HUES64 (cell line): ENCODE measurements around the gene SPIRE2.

ENCODE experiments used
- H3K27ac ChIP-seq: 2 replicates; pipeline ENCODE4 v1.7.0; 2013; ENCODE audit warnings: low read depth, low read length, inconsistent platforms
- H3K27me3 ChIP-seq: 2 replicates; pipeline ENCODE4 v1.6.1; 2013; ENCODE audit warnings: mild to moderate bottlenecking, low read length; ENCODE audit not compliant: insufficient read depth
- H3K36me3 ChIP-seq: 2 replicates; pipeline ENCODE4 v1.6.1; 2013; ENCODE audit warnings: mild to moderate bottlenecking, low read length; ENCODE audit not compliant: insufficient read depth
- H3K4me1 ChIP-seq: 2 replicates; pipeline ENCODE4 v1.6.1; 2013; ENCODE audit warnings: mild to moderate bottlenecking, low read length, moderate library complexity; ENCODE audit not compliant: insufficient read depth
- H3K4me3 ChIP-seq: 2 replicates; pipeline ENCODE4 v1.5.1; 2013; ENCODE audit warnings: mild to moderate bottlenecking, low read length, moderate library complexity
- H3K9ac ChIP-seq: 2 replicates; pipeline ENCODE4 v1.6.1; 2013; ENCODE audit warnings: mild to moderate bottlenecking, low read depth, low read length
- H3K9me3 ChIP-seq: 2 replicates; pipeline ENCODE4 v1.6.1; 2013; ENCODE audit warnings: low read depth, low read length; ENCODE audit not compliant: insufficient read depth
- WGBS: fragments of 150-250, 120-280 bp; methylation state at CpG from one replicate; pipeline ENCODE4 v1.1.7; 2013; ENCODE audit warnings: missing lambda C conversion rate; 5-methylcytosine and 5-hydroxymethylcytosine counted together

Gene SPIRE2

DNA sequence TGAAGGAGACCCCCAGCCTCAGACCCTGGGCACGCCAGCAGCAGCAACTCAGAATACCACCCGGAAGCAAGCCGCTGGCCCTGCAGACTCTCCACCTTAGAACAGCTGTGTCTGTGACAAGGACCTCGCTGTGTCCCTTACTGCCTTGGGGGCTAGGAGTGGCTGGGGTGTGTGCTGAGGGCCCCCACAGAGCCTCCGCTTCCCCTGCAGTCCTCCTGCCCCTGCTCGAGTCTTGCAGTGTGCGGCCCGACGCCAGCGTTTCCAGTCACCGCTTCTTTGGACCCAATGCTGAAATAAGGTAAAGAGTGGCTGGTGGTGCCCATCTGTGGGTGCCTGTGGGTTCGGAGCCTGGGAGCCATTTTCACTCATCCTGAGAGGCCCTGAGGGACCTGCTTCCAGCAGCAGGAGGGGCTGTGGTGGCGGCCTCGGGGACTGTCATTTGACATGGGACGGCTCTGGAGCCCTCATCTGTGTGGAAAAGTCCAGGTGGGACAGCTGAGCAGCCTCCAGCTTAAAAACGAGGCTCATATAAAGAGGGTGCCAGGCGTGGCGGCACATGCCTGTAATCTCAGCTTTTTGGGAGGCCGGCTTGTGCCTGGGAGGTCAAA is 75.7 kb downstream of the SPIRE2 start:
- WGBS, result 96% methylated on average over 19 of the region's 19 CpGs
- peaks cover 70% of the 10 kb centered on the region for H3K36me3 ChIP-seq
- H3K9ac ChIP-seq, result no peak overlapping the region
- peaks cover 2% of the 10 kb centered on the region; the same call in 1 of the 2 replicates for H3K9me3 ChIP-seq
- H3K27me3 ChIP-seq, result no peaks in the 10 kb centered on the region
- H3K4me3 ChIP-seq, result no peak overlapping the region
- no peaks in the 10 kb centered on the region for H3K4me1 ChIP-seq
- H3K27ac ChIP-seq, result no peak overlapping the region

- Histone ChIP-seq H3K4me1 (no peaks in the 10 kb centered on the region; the same call in 1 of the 2 replicates), H3K36me3 (peaks cover 66% of the 10 kb centered on the region), H3K9ac (no peak overlapping the region), H3K27me3 (no peaks in the 10 kb centered on the region), H3K9me3 (peaks cover 2% of the 10 kb centered on the region; the same call in 1 of the 2 replicates), H3K27ac (no peak overlapping the region), H3K4me3 (no peak overlapping the region)
- WGBS, result 94% methylated on average over 31 of the region's 31 CpGs
Observed at GRCh38 chr16:89904606-89905510, 76.6 kb downstream of the SPIRE2 start.

GRCh38 chr16:89905511-89906139 is 77.3 kb downstream of the SPIRE2 start:
- Histone ChIP-seq H3K27me3 (no peaks in the 10 kb centered on the region), H3K36me3 (peaks cover 58% of the 10 kb centered on the region), H3K27ac (no peak overlapping the region), H3K9ac (no peak overlapping the region), H3K4me3 (no peak overlapping the region), H3K4me1 (no peaks in the 10 kb centered on the region; the same call in 1 of the 2 replicates), H3K9me3 (peaks cover 2% of the 10 kb centered on the region; the same call in 1 of the 2 replicates)
- WGBS, result 95% methylated on average over 23 of the region's 23 CpGs

DNA sequence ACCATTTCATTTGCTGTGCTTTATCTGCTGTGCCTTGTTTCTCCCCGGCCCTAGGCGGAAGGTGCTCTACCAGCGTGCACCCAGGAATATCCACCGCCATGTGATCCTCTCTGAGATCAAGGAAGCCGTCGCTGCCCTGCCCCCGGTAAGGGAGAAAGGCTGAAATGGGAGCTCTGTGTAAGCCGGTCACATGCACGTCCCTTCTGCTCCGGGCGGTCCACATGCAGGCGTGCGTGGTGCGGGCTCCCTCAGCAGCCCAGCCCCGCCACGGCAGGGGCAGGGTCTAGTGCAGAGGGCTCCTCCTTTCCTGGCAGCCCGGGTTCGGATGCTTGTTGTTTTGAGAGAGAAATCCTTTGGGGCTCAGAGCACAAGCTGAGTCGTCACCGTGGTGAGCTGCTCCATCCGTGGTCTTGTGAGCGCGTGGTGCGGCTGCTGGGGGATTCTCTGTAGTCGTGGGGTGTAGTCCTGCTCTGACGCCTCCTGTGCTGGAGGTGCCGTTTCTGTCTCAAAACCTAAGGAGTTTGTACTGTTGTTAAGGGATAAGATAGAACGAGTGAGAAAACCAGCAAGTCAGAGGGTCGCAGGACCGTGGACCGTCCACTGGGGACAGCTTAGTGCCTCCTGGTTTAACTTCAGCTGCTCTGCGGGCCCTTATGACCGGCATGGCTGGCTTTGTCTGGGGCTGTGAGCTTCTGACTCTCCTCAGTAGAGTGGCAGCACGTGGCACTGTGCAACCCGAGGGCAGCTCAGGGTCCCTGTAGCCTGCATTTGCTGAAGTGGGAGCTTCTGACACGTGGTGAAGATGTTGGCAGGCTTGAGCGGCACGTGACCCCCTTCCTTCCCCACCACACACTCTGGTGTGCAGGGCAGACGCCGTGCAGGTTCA is 78.1 kb downstream of the SPIRE2 start:
- Histone ChIP-seq H3K9me3 (peaks cover 2% of the 10 kb centered on the region; the same call in 1 of the 2 replicates), H3K27ac (no peak overlapping the region), H3K36me3 (peaks cover 56% of the 10 kb centered on the region), H3K27me3 (no peaks in the 10 kb centered on the region), H3K4me3 (no peak overlapping the region), H3K4me1 (no peaks in the 10 kb centered on the region; the same call in 1 of the 2 replicates), H3K9ac (no peak overlapping the region)
- 95% methylated on average over 40 of the region's 40 CpGs for WGBS

DNA sequence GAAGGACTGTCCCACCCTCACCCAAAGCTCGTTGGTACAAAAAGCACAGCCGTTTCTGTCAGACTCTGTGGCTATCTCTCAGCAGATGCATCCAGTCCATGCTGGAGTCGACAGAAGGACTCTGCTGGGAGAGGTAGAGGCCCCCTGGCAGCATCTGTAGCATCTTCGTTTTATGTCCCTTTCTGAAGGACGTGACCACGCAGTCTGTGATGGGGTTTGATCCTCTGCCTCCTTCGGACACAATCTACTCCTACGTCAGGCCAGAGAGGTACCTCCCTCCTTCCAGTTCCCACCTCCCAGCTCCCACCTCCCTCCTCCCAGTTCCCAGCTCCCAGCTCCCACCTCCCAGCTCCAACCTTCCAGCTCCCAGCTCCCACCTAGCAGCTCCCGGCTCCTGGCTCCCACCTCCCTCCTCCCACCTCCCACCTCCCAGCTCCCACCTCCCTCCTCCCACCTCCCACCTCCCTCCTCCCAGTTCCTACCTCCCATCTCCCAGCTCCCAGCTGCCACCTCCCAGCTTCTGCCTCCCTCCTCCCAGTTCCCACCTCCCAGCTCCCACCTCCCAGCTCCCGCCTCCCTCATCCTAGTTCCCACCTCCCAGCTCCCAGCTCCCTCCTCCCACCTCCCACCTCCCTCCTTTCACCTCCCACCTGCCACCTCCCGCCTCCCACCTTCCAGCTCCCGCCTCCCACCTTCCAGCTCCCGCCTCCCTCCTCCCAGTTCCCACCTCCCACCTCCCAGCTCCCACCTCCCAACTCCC is 79.0 kb downstream of the SPIRE2 start:
- Histone ChIP-seq H3K36me3 (peaks cover 56% of the 10 kb centered on the region), H3K27me3 (no peaks in the 10 kb centered on the region)
- WGBS, result 98% methylated on average over 10 of the region's 13 CpGs

GRCh38 chr16:89908236-89908635 is 80.0 kb downstream of the SPIRE2 start:
- Histone ChIP-seq H3K27me3 (no peaks in the 10 kb centered on the region), H3K9ac (no peak overlapping the region), H3K27ac (no peak overlapping the region), H3K4me3 (no peak overlapping the region), H3K36me3 (peaks cover 50% of the 10 kb centered on the region), H3K4me1 (no peaks in the 10 kb centered on the region; the same call in 1 of the 2 replicates), H3K9me3 (peaks cover 2% of the 10 kb centered on the region; the same call in 1 of the 2 replicates)
- 82% methylated on average over 4 of the region's 4 CpGs for WGBS

More for the DNA sequence above, 79.0 kb downstream of the SPIRE2 start:
- Histone ChIP-seq H3K9me3 (peaks cover 2% of the 10 kb centered on the region; the same call in 1 of the 2 replicates), H3K9ac (no peak overlapping the region), H3K4me3 (no peak overlapping the region), H3K4me1 (no peaks in the 10 kb centered on the region; the same call in 1 of the 2 replicates), H3K27ac (no peak overlapping the region)

- peaks cover 36% of the 10 kb centered on the region for H3K36me3 ChIP-seq
- peak overlapping the region; percentile 66 for H3K27ac ChIP-seq
- H3K27me3 ChIP-seq, result no peaks in the 10 kb centered on the region
- H3K4me3 ChIP-seq, result no peak overlapping the region
- H3K4me1 ChIP-seq, result no peaks in the 10 kb centered on the region; the same call in 1 of the 2 replicates
- peak overlapping the region; percentile 42; the same call in 1 of the 2 replicates for H3K9ac ChIP-seq
- WGBS, result 78% methylated on average over 47 of the region's 47 CpGs
- peaks cover 2% of the 10 kb centered on the region; the same call in 1 of the 2 replicates for H3K9me3 ChIP-seq
Observed at GRCh38 chr16:89909777-89910716, 81.8 kb downstream of the SPIRE2 start.

- Histone ChIP-seq H3K27me3 (no peaks in the 10 kb centered on the region), H3K9ac (no peak overlapping the region), H3K4me3 (no peak overlapping the region), H3K27ac (no peak overlapping the region), H3K36me3 (peaks cover 28% of the 10 kb centered on the region), H3K4me1 (no peaks in the 10 kb centered on the region; the same call in 1 of the 2 replicates), H3K9me3 (peaks cover 2% of the 10 kb centered on the region; the same call in 1 of the 2 replicates)
- 96% methylated on average over 27 of the region's 27 CpGs for WGBS
Observed at GRCh38 chr16:89910717-89911354, 82.6 kb downstream of the SPIRE2 start.

GRCh38 chr16:89911375-89911774 is 83.1 kb downstream of the SPIRE2 start:
- Histone ChIP-seq H3K9ac (no peak overlapping the region), H3K9me3 (peaks cover 2% of the 10 kb centered on the region; the same call in 1 of the 2 replicates), H3K27me3 (no peaks in the 10 kb centered on the region), H3K27ac (no peak overlapping the region), H3K4me3 (no peak overlapping the region), H3K4me1 (no peaks in the 10 kb centered on the region; the same call in 1 of the 2 replicates), H3K36me3 (peaks cover 23% of the 10 kb centered on the region)
- WGBS, result 96% methylated on average over 14 of the region's 14 CpGs
